EH (cell line): ENCODE measurements around the gene CLCA4.
"Not testable (repeated sequence)": the region's sequence is repeated elsewhere in the genome, so short reads cannot be mapped to it uniquely, and the experiment has no call there.

Source experiments
- DNase-seq: peaks from one replicate; pipeline ENCODE4 v3.0.0-alpha.2; 2015; ENCODE audit warnings: low read depth

CLCA4 gene

GRCh38 chr1:86530211-86530845, 16.6 kb upstream of the CLCA4 start:
- DNase-seq = no peak

GRCh38 chr1:86537928-86538695, 8.8 kb upstream of the CLCA4 start:
- peak; percentile 25 for DNase-seq

- no peak for DNase-seq
These were observed 8.1 kb upstream of the CLCA4 start for GRCh38 chr1:86538775-86539174.

- no peak for DNase-seq
These were observed 5.0 kb upstream of the CLCA4 start for GRCh38 chr1:86541859-86542258.

GRCh38 chr1:86542631-86543030, 4.2 kb upstream of the CLCA4 start:
- peak; percentile 3 for DNase-seq

GRCh38 chr1:86548839-86549238, 2.0 kb downstream of the CLCA4 start:
- no peak for DNase-seq

- no peak for DNase-seq
These were observed 4.4 kb downstream of the CLCA4 start for GRCh38 chr1:86551305-86551704.

GRCh38 chr1:86552376-86552775, 5.5 kb downstream of the CLCA4 start:
- DNase-seq = no peak

GRCh38 chr1:86557739-86558138, 10.9 kb downstream of the CLCA4 start:
- no peak for DNase-seq

- DNase-seq = no peak
These were observed 17.0 kb downstream of the CLCA4 start for GRCh38 chr1:86563849-86564248.

- DNase-seq = no peak
These were observed 20.5 kb downstream of the CLCA4 start for GRCh38 chr1:86567341-86567740.

GRCh38 chr1:86567878-86568277, 21.0 kb downstream of the CLCA4 start:
- DNase-seq = no peak

- no peak for DNase-seq
These were observed 27.0 kb downstream of the CLCA4 start for GRCh38 chr1:86573763-86574484.

- DNase-seq = no peak
These were observed 34.4 kb downstream of the CLCA4 start for GRCh38 chr1:86581231-86581630.

GRCh38 chr1:86582161-86582560, 35.3 kb downstream of the CLCA4 start:
- no peak for DNase-seq

- DNase-seq = no peak
These were observed 36.2 kb downstream of the CLCA4 start for GRCh38 chr1:86583032-86583431.

GRCh38 chr1:86583593-86583992, 36.7 kb downstream of the CLCA4 start:
- no peak for DNase-seq

- no peak for DNase-seq
These were observed 47.4 kb downstream of the CLCA4 start for GRCh38 chr1:86594284-86594770.

GRCh38 chr1:86596224-86596623, 49.3 kb downstream of the CLCA4 start:
- no peak for DNase-seq

- no peak for DNase-seq
These were observed 49.9 kb downstream of the CLCA4 start for GRCh38 chr1:86596741-86597290.

GRCh38 chr1:86606080-86606479, 59.2 kb downstream of the CLCA4 start:
- not testable (repeated sequence) for DNase-seq

GRCh38 chr1:86616433-86616832, 69.6 kb downstream of the CLCA4 start:
- no peak for DNase-seq

GRCh38 chr1:86616871-86617270, 70.0 kb downstream of the CLCA4 start:
- DNase-seq = no peak
